ENCODE measurements around the gene GAST. TPM values are rescaled to one million over a fixed set of nuclear protein-coding genes. Genes with fewer than 3 reads are reported as not detected.

The GAST gene
- total and polyA plus RNA-seq, 2 of the 13 experiments (the other 11 are each of a cell fraction or from before 2014, with no cell fraction given) = 0.32 to 0.42 TPM

GRCh38 chr17:41689497-41690299 lies 22.4 kb upstream of the GAST start (continued):
- TF ChIP-seq SNAPC4 (CRISPR knock-in tag; IDR thresholded peaks at IDR 0.05) = peak; percentile 84; the same call in 1 of the 2 replicates
- peak; percentile 87 for TF ChIP-seq RARG (CRISPR knock-in tag; IDR thresholded peaks at IDR 0.05; ENCODE audit: low read depth)
- TF ChIP-seq ZNF710 (CRISPR knock-in tag; IDR thresholded peaks at IDR 0.05; ENCODE audit: borderline replicate concordance) = 0 out of 2 replicates have a peak, but pooled peaks have one; percentile 7
- TF ChIP-seq TAF15 (IDR thresholded peaks at IDR 0.05; ENCODE audit: low read depth, low read length, poor library complexity, severe bottlenecking) = no peak
- no peak for TF ChIP-seq HES4 (CRISPR knock-in tag; IDR thresholded peaks at IDR 0.05; ENCODE audit: borderline replicate concordance)
- no peak for TF ChIP-seq GMEB2 (CRISPR knock-in tag; IDR thresholded peaks at IDR 0.05; ENCODE audit: low read depth)
- peak; percentile 5; the same call in 1 of the 2 replicates for TF ChIP-seq ZNF280D (CRISPR knock-in tag; IDR thresholded peaks at IDR 0.05)
- peak; percentile 58; the same call in 1 of the 2 replicates for TF ChIP-seq TEF (CRISPR knock-in tag; IDR thresholded peaks at IDR 0.05)
- no peak for TF ChIP-seq ZNF276 (CRISPR knock-in tag; IDR thresholded peaks at IDR 0.05; ENCODE audit: low read depth)
- 0 out of 2 replicates have a peak, but pooled peaks have one; percentile 28 for TF ChIP-seq ZFP41 (CRISPR knock-in tag; IDR thresholded peaks at IDR 0.05; ENCODE audit: borderline replicate concordance)

Measured in HepG2 (cell line).